Activated CD8-positive, alpha-beta T cell treated with anti-CD3 and anti-CD28 coated beads for 36 hours (primary cell): ENCODE measurements around the gene TIMM23. TPM values are rescaled to one million over a fixed set of nuclear protein-coding genes. Genes with fewer than 3 reads are reported as not detected.

Experiments
- ATAC-seq: fragments of 200-7000 bp; cut with Tn5 transposase; one replicate; pipeline ENCODE4 v1.10.0; 2021; ENCODE audit warnings: mild to moderate bottlenecking, moderate library complexity
- CTCF ChIA-PET: fragments of 350-600 bp; sonication (Branson Sonifier 250); formaldehyde crosslinking; loops from one replicate; lab custom pipeline; 2021; ENCODE audit warnings: antibody characterized with exemption; lab: Charles Lee
- POLR2A ChIA-PET: fragments of 350-600 bp; sonication (Branson Sonifier 250); formaldehyde crosslinking; loops from one replicate; lab custom pipeline; 2021; ENCODE audit warnings: antibody characterized with exemption; lab: Charles Lee
- DNase-seq: peaks from one replicate; pipeline ENCODE4 v3.0.0-alpha.2; 2020
- H3K27ac Mint-ChIP-seq: one replicate; pipeline ENCODE4 v1.8.0; 2021; ENCODE audit warnings: mild to moderate bottlenecking, mixed read lengths
- H3K27me3 Mint-ChIP-seq: one replicate; pipeline ENCODE4 v1.8.0; 2021; ENCODE audit warnings: mixed read lengths
- H3K36me3 Mint-ChIP-seq: one replicate; pipeline ENCODE4 v1.8.0; 2021; ENCODE audit warnings: low read depth, mixed read lengths
- H3K4me1 Mint-ChIP-seq: one replicate; pipeline ENCODE4 v1.8.0; 2021; ENCODE audit warnings: low read depth, mixed read lengths
- H3K4me3 Mint-ChIP-seq: one replicate; pipeline ENCODE4 v1.8.0; 2021; ENCODE audit warnings: mild to moderate bottlenecking, moderate library complexity, mixed read lengths
- H3K9me3 Mint-ChIP-seq: one replicate; pipeline ENCODE4 v1.8.0; 2021; ENCODE audit warnings: mixed read lengths
- intact Hi-C: fragments of 100-400 bp; cut with micrococcal nuclease; formaldehyde crosslinking; loops from one replicate; pipeline ENCODE4 v1.10.0; 2022
- total RNA-seq, 2 experiments: library from RNA; stranded (reverse); gene quantifications; one replicate each; pipeline ENCODE4 v1.2.3, GENCODE V29; 2021
- TF ChIP-seq, protein P1 (sequence below): fragments of 200-600 bp; IDR thresholded peaks from one replicate; pipeline ENCODE4 v1.8.0; 2022; ENCODE audit warnings: antibody characterized with exemption, mild to moderate bottlenecking

TIMM23 gene
- total RNA-seq, 2 experiments from 2014 or later = 70.7 to 76.2 TPM

DNA sequence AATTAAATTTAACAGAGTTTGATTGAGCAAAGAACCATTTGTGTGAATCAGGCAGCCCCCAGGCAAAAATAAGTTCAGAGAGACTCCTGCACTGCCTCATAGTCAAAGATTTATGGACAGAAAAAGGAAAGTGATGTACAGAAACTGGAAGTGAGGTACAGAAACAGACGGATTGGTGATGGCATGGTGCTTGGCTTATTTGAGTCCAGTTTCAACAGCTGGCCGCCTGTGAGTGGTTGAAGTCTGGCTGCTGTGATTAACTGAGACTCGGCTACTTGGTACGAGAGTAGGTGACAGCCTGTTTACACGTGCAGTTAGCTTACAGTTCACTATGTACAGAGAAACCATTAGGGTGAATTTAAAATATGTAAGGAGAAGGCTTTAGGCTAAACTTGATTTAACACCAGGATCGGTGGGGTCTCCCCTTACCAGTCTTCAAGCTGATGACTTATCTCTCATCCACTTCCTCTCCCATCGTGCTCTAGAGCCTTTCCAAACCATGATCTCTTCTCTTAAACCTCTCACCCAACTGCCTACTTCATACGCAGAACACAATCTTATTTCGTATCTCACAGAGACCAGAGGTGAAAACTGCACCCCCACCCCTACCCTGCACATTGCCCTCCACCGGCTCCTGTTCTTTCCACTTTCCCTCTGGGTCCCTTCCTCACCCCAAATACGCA lies 78.8 kb downstream of the TIMM23 start:
- ChIA-PET POLR2A (interaction anchor here (1.1 kb wide), 1 partner anchor 22 kb away, joined by 3 read pairs; no protein-coding TSS in a partner anchor), CTCF (no interaction called here)
- intact Hi-C loops = no loop called here

DNA sequence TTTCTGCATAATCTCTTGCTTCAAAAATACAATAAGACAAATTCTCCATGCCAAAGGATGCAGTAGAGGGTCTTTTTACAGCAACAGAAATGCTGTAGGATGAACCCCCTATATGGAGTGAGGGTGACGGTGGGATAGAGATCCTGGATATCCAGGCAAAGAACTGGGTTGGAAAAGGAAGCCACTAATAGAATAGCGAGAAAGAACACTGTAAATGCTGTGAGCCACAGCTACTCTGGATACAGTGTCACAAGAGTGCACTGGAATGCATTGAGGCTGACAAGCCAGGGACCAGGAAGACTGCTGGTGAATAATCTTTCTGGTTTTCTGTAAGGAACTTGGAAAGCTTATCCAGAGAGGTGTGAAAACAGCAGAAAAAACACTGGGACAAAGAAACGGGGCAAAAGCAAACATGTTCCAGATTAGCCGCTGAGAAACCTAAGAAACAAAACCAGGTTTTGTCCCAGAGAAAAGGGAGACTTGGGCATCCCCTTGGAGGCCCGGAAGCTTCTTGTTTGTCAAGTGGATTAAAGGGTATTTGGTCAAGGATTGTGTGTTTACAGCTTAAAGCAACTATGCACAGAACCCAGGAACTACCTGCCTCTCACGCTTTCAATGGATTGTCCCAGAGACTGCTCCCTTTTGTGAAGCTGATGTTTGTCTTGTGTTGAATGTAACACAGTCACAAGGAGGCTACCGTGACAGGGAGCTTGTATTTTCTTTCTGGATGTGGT lies 79.9 kb downstream of the TIMM23 start:
- Mint-ChIP-seq H3K36me3 (no peaks in the 10 kb centered on the region), H3K4me3 (no peak overlapping the region), H3K27me3 (no peaks in the 10 kb centered on the region), H3K27ac (no peak overlapping the region), H3K9me3 (peaks cover 3% of the 10 kb centered on the region), H3K4me1 (no peaks in the 10 kb centered on the region)
- intact Hi-C loops = no loop called here
- no peak for ATAC-seq
- ChIA-PET POLR2A (no interaction called here), CTCF (interaction anchor here (1.2 kb wide), 1 partner anchor 19 kb away, joined by 3 read pairs; no protein-coding TSS in a partner anchor)
- TF ChIP-seq, protein P1, sequence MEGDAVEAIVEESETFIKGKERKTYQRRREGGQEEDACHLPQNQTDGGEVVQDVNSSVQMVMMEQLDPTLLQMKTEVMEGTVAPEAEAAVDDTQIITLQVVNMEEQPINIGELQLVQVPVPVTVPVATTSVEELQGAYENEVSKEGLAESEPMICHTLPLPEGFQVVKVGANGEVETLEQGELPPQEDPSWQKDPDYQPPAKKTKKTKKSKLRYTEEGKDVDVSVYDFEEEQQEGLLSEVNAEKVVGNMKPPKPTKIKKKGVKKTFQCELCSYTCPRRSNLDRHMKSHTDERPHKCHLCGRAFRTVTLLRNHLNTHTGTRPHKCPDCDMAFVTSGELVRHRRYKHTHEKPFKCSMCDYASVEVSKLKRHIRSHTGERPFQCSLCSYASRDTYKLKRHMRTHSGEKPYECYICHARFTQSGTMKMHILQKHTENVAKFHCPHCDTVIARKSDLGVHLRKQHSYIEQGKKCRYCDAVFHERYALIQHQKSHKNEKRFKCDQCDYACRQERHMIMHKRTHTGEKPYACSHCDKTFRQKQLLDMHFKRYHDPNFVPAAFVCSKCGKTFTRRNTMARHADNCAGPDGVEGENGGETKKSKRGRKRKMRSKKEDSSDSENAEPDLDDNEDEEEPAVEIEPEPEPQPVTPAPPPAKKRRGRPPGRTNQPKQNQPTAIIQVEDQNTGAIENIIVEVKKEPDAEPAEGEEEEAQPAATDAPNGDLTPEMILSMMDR = no peak
- no peak for DNase-seq

More for the DNA sequence above, 78.8 kb downstream of the TIMM23 start:
- TF ChIP-seq, protein P1 = no peak
- H3K27ac Mint-ChIP-seq = no peak overlapping the region
- H3K9me3 Mint-ChIP-seq = no peaks in the 10 kb centered on the region
- ATAC-seq (no peak), DNase-seq (no peak)
- H3K36me3 Mint-ChIP-seq = no peaks in the 10 kb centered on the region
- no peaks in the 10 kb centered on the region for H3K4me1 Mint-ChIP-seq
- no peak overlapping the region for H3K4me3 Mint-ChIP-seq
- no peaks in the 10 kb centered on the region for H3K27me3 Mint-ChIP-seq

DNA sequence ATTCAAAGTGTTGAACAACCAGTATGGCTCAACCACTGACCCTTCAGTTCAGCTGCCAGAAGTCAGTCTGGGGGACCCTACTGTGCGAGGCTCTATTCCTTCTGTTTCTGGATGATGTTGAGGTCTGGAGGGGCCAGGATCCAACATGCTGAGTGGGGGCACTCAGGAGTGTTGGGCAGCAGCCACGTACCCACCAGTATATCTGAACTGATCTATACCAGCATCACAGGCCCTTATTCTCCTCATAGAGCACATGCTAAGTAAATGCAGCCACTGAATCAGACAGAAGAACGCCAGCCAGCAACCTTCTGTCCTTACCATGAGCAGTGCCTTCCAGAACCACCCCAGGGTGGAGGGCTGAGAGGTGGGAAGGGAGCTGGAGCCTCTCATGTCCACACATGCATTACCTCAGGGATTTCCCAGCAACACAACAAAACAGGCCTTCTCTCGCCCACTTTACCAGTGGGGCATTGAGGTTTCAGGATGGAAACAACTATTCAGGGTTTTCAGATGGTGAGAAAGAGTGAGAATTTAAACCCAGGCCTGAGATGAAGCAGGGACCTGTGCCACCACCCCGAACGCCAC lies 80.6 kb downstream of the TIMM23 start:
- Mint-ChIP-seq H3K27me3 (no peaks in the 10 kb centered on the region), H3K9me3 (peaks cover 6% of the 10 kb centered on the region), H3K27ac (no peak overlapping the region), H3K36me3 (no peaks in the 10 kb centered on the region), H3K4me1 (no peaks in the 10 kb centered on the region), H3K4me3 (no peak overlapping the region)
- intact Hi-C loops = no loop called here
- CTCF ChIA-PET = interaction anchor here (1.2 kb wide), 1 partner anchor 19 kb away, joined by 3 read pairs; no protein-coding TSS in a partner anchor
- POLR2A ChIA-PET = interaction anchor here (0.5 kb wide), 1 partner anchor 16 kb away, joined by 3 read pairs; no protein-coding TSS in a partner anchor
- ATAC-seq (no peak), DNase-seq (no peak)
- TF ChIP-seq, protein P1 = no peak

Other genes starting within 250 kb of the TIMM23 start
- 10 to 100 TPM; 21.6 to 23.0 TPM for gene WASHC2C, start 245.2 kb upstream of the TIMM23 start, total RNA-seq
- 10 to 100 TPM; 16.3 to 19.8 TPM for gene AGAP4, start 125.0 kb upstream of the TIMM23 start, total RNA-seq
- gene NCOA4, start 58.1 kb downstream of the TIMM23 start, total RNA-seq = 10 to 100 TPM; 86.2 to 86.6 TPM
- gene MSMB, start 73.8 kb downstream of the TIMM23 start, total RNA-seq = not detected